Uterus (tissue), 2 donors: ENCODE data around the gene RARA.

Experiments used
- POLR2A ChIP-seq, 2 donors: fragments of 450-650 bp; IDR thresholded peaks; one replicate each; pipeline ENCODE4 v1.6.1; 2016; ENCODE audit warnings: antibody characterized with exemption in 2 of 2, mild to moderate bottlenecking in 1 of 2, moderate library complexity in 1 of 2
- TF ChIP-seq, protein P1 (sequence below), 4 experiments: fragments of 200-600 bp in 2 of 4; fragments of 450-650 bp in 2 of 4; sonication (generic) in 2 of 4; IDR thresholded peaks; one replicate each; pipeline ENCODE4 v1.5.1; 2016 to 2019; ENCODE audit warnings: antibody characterized with exemption in 4 of 4, mild to moderate bottlenecking in 2 of 4, moderate library complexity in 1 of 4

GRCh38 chr17:40366076-40366860, 57.3 kb downstream of the RARA start:
- TF ChIP-seq, protein P1, sequence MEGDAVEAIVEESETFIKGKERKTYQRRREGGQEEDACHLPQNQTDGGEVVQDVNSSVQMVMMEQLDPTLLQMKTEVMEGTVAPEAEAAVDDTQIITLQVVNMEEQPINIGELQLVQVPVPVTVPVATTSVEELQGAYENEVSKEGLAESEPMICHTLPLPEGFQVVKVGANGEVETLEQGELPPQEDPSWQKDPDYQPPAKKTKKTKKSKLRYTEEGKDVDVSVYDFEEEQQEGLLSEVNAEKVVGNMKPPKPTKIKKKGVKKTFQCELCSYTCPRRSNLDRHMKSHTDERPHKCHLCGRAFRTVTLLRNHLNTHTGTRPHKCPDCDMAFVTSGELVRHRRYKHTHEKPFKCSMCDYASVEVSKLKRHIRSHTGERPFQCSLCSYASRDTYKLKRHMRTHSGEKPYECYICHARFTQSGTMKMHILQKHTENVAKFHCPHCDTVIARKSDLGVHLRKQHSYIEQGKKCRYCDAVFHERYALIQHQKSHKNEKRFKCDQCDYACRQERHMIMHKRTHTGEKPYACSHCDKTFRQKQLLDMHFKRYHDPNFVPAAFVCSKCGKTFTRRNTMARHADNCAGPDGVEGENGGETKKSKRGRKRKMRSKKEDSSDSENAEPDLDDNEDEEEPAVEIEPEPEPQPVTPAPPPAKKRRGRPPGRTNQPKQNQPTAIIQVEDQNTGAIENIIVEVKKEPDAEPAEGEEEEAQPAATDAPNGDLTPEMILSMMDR (IDR thresholded peaks at IDR 0.05): no peak
- TF ChIP-seq POLR2A (IDR thresholded peaks at IDR 0.05): no peak
